Forelimb muscle (tissue), 1 donor: ENCODE data around the gene CLBA1. TPM values are rescaled to one million over a fixed set of nuclear protein-coding genes. Genes with fewer than 3 reads are reported as not detected.

ENCODE experiments used
- DNase-seq: peaks from one replicate; pipeline ENCODE4 v3.0.0-alpha.2; 2013; ENCODE audit warnings: low read depth
- polyA plus RNA-seq: library from polyadenylated mRNA; unstranded; fragments of 120-200 nt; gene quantifications from one replicate; pipeline ENCODE4 v1.2.1, GENCODE V29; 2013; ENCODE audit not compliant: insufficient read length

The CLBA1 gene
- polyA plus RNA-seq, 1 donor = 4.5 TPM

DNA sequence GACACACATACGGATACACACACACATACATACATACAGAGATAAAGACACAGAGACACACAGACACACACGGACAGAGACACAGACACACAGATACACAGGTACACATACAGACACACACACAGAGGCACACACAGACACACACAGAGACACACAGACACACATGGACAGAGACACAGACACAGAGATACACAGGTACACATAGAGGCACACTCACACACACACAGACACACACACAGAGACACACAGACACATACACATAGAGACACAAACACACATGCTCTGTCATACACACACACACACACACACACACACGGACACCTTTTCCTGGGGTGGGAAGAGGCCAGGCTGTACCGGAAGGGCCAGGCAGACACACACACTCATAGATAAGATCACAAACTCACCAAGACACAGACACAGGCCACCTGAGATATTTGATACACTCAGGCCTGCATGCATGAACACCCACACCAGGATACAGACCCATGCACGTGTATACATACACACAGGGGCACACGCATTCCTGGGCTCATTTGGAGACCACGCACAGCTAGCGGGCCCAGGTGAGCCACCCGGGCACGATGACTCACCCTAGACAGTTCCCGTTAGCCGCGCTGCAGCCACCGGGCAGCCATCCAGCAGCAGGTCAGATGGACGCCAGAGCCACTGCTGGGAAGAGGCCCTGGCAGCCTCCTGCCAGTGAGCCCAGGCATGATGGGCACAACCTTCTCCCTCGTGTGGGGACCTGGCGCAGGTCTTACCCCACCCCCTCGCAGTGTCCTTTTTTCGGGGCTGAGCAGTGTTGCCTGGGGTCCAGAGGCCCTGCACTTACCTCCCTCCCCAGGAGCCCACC is 5.6 kb upstream of the CLBA1 start:
- DNase-seq = no peak

- DNase-seq = no peak
Measured at GRCh38 chr14:104980611-104981531, 4.7 kb upstream of the CLBA1 start.

GRCh38 chr14:104981699-104982541 is 3.7 kb upstream of the CLBA1 start:
- DNase-seq = no peak

GRCh38 chr14:104982548-104983230 is 2.9 kb upstream of the CLBA1 start:
- no peak for DNase-seq

DNA sequence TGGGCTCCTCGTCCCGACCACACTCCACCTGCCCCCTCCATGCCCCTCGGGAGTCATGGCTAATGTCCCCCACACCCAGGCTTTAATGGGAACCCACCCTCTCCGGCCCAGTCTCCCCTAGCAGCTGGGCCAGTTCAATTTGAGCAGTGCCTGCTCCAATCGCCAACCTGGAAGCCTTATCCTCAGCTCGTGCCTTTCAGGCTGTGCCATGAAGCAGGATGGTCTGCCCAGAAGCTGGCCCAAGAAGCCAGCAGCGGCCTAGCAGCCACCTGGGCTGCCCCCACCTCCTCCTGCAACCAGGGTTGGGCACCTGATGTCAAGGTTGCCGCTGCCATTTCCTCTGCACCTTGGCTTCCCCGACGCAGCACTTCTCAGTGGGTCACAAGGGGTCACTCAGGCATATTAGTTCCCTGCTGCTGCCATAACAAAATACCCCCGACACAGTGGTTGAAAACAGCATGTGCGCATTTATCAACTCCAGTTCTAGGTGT is 2.3 kb upstream of the CLBA1 start:
- no peak for DNase-seq

DNA sequence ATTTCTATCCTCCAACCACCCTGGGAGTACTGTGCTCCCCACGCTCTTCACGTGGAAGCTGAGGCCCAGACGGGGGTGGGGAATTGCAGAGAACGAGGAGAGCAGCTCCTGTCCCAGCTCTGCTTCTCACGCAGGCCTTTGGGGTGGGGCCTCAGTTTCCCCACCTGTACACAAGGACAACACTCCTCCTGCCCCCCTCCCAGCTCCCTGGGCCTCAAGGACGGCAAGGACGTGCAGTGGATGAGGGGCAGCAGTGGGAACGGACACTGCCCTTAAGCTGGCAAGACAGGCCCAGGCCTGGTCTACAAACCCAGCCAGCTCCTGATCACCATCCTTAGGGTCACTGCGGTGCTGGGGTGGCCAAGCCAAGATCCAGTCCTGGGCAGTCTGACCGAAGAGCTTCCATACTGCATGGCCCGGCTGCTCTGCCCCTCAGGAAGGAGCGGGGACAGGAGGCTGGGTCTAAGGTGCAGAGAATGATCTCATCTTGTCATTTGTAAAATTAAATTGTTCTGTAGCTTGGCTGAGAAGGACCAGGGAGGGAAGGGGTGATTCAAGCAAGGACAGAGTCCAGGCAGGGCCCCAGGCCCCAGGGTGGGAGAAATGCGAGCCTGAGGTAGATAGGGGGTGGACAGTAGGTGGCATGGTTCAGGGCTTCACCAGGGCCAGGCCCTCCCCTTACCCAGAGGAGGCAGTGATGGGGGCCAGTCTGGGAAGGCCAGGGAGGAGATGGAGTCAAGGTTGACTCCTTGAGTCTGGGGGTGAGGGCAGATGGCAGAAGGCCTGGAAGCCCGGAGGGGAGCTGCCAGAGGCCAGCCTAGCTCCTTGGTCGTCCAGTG is 1.3 kb upstream of the CLBA1 start:
- no peak for DNase-seq

DNA sequence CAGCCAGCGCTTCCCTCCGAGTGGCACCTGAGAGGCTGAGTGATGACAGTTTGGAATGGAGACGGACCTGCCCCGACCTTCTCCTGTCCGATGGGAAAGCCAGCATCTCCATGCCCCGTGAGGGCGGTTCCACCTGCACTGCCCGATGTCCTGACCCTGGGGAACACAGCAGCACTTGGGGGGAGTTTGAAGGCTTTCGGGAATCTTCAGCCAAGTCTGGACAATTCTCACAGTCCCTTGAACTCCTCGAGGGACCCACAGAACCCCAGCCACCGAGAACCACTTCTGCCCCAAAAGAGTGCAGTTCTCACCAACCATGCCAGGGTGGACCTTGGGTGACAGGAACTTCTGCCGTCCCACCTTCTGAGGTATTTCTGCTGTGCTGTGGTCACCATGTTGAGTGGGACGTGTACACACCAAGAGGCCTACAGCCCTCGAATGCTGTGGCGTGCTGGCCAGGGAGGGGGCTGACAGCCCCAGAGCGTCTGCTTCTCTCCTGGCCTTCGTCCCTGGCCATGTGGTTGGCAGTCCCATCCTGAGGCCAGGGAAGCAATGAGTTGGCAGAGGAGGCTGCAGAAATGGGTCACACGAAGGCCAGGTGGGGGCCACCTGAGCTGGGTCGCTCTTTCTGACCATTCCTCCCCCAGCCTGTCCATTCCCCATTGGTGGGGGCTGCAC is 1.0 kb downstream of the CLBA1 start:
- DNase-seq = no peak

DNA sequence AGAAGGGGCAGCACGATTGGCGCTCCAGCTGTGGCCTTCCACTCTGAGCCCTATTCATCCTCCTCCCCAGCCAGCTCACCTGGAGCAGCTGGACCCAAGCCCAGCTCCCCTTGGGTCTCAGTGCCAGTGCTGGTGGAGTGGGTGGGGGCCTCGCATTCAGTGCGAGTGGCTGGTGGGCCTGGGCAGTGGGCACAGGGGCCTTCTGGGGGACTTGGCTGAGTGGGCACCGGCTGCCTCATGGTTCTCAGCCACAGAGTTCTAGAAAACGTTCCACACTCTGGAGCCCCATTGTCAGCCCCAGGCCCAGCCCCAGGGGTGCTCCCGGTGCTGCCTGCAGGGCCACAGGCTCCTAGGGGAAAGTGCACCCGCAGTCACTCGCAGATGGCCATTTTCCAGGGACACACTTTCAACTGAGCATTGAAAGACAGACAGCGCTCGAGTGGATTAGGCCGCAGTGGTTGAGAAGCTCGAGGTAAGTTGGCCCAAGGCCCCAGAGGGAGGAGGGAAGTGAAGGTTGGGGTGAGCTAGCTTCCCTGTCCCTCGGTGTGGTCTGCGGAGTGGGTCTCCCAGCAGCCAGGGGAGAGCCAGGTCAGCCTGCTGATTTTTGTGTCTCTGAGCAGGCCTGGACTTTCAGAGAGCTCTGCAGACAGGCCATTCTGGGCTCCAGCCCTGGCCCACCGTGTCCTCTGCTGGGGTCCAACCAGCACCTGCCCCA is 3.8 kb downstream of the CLBA1 start:
- DNase-seq = no peak

GRCh38 chr14:104989951-104990303 is 4.3 kb downstream of the CLBA1 start:
- no peak for DNase-seq

GRCh38 chr14:104991896-104992230 is 6.3 kb downstream of the CLBA1 start:
- no peak for DNase-seq

- no peak for DNase-seq
Measured at GRCh38 chr14:104992501-104992900, 6.9 kb downstream of the CLBA1 start.

DNA sequence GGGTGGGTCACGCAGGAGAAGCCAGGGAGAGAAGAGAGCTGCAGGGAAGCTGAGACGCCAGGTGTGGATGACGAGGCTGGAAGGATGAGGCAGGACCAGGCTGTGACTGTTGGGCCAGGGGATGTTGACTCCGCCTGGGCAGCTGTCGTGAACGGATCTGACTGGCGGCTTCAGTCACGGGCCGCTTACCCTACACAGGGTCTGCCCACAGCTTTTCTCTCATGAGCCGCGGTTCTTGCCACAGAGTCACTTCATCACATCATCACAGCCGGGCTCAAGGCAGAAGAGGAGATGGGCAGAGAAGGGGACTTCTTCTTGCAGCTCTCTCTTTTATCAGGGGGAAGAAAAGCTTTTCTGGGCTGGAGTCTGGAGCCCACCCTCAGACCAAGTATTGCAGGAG is 7.7 kb downstream of the CLBA1 start:
- no peak for DNase-seq

- no peak for DNase-seq
Measured at GRCh38 chr14:104993808-104994591, 8.4 kb downstream of the CLBA1 start.

DNA sequence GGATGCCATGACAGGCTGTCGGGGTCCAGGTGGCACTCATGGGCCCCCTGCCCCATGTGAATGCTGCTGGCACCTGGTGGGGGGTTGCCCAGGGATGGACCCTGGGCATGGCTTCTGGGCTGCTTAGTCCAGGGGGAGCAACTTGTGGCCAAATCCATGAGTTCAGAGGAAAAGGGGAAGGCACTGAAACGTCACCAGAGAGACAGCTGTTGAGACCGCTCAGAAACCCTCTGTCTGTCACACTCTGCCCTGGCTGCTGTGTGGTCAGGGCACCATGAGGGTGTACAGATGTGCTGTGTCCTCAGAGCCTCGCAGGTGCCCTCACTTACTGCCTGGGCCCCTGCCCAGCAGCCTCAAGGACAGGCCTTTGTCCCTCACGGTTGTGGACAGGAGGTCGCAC is 9.4 kb downstream of the CLBA1 start:
- DNase-seq = no peak

- DNase-seq = no peak
Measured at GRCh38 chr14:104996032-104996431, 10.4 kb downstream of the CLBA1 start.

DNA sequence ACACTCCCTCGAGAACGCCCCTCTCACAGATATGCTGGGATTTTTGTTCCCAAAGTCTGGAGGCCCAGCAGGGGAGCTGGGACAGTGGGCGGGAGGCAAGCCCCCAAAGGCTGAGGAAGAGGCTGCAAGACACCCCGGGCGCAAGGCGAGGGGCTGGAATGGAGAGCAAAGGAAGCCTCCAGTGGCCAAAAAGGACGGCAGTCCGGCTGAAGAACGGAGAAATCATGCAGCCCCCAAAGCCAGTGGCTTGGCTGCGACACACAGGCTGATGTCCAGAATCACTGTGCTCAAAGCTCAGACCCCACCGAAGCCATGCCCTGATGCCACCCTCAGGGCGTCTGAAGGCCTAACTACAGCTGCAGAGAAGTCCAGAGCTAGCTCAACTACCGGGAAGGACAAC is 10.9 kb downstream of the CLBA1 start:
- DNase-seq = no peak

DNA sequence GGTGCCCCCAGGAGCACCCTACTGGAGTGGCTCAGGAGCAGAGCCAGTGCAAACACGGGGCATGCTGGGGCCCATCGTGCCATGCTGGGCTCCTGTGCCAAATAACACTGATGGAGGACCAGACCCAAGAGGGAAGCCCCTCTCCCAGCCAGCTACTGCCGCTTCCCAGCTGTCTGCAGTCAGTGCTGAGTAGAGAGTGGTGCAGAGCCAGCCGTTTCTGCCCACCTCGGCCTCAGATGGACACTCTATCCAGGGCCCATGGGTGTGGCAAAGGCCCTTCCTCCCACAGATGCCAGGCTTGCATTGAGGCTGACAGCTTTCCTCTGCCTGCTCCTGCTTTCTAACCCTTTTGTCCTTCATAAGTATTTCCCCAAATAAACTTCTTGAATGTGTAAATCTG is 13.2 kb downstream of the CLBA1 start:
- no peak for DNase-seq

- no peak for DNase-seq
Measured at GRCh38 chr14:104999361-104999760, 13.8 kb downstream of the CLBA1 start.
